OCI-LY7 (cell line): Measurements from ENCODE around the gene DEFB131A. TPM values are rescaled to one million over a fixed set of nuclear protein-coding genes. Genes with fewer than 3 reads are reported as not detected.

ENCODE experiments used
- small RNA-seq: library from RNA; depleted of rRNA; stranded (forward); fragments of <200 nt; gene quantifications from one replicate; pipeline ENCODE3, GENCODE V24; 2014
- total RNA-seq, 2 experiments: library from RNA; depleted of rRNA in 1 of 2; stranded (reverse); fragments of >200 nt in 1 of 2; shearing (Covaris generic) in 1 of 2; gene quantifications; 2 replicates each; pipeline ENCODE4 v1.2.3, GENCODE V29; 2014 to 2022

DEFB131A gene
- total RNA-seq, 2 experiments from 2014 or later, result not detected

Small RNA genes within 50 kb of the gene (small RNA-seq; reads per million reads assigned to genes)
- gene RNA5SP153, result not detected

Other genes starting within 250 kb of the DEFB131A start
- gene USP17L10, start 233.8 kb upstream of the DEFB131A start, total RNA-seq (2014; rRNA removed; shearing (Covaris generic)), result not detected in 2 replicates
- not detected in 2 replicates for gene USP17L10, start 233.8 kb upstream of the DEFB131A start, total RNA-seq (2022)
- not detected in 2 replicates for gene USP17L11, start 229.0 kb upstream of the DEFB131A start, total RNA-seq (2014; rRNA removed; shearing (Covaris generic))
- not detected in 2 replicates for gene USP17L11, start 229.0 kb upstream of the DEFB131A start, total RNA-seq (2022)
- gene USP17L12, start 224.3 kb upstream of the DEFB131A start, total RNA-seq (2014; rRNA removed; shearing (Covaris generic)), result not detected in 2 replicates
- not detected in 2 replicates for gene USP17L12, start 224.3 kb upstream of the DEFB131A start, total RNA-seq (2022)
- gene USP17L13, start 219.5 kb upstream of the DEFB131A start, total RNA-seq (2014; rRNA removed; shearing (Covaris generic)), result not detected in 2 replicates
- not detected in 2 replicates for gene USP17L13, start 219.5 kb upstream of the DEFB131A start, total RNA-seq (2022)
- gene USP17L15, start 210.0 kb upstream of the DEFB131A start, total RNA-seq (2014; rRNA removed; shearing (Covaris generic)), result not detected in 2 replicates
- gene USP17L15, start 210.0 kb upstream of the DEFB131A start, total RNA-seq (2022), result not detected in 2 replicates
- not detected in 2 replicates for gene USP17L17, start 200.5 kb upstream of the DEFB131A start, total RNA-seq (2014; rRNA removed; shearing (Covaris generic))
- not detected in 2 replicates for gene USP17L17, start 200.5 kb upstream of the DEFB131A start, total RNA-seq (2022)
- gene USP17L18, start 195.8 kb upstream of the DEFB131A start, total RNA-seq (2014; rRNA removed; shearing (Covaris generic)), result not detected in 2 replicates
- not detected in 2 replicates for gene USP17L18, start 195.8 kb upstream of the DEFB131A start, total RNA-seq (2022)
- not detected in 2 replicates for gene USP17L19, start 191.0 kb upstream of the DEFB131A start, total RNA-seq (2014; rRNA removed; shearing (Covaris generic))
- gene USP17L19, start 191.0 kb upstream of the DEFB131A start, total RNA-seq (2022), result not detected in 2 replicates
- gene USP17L20, start 186.3 kb upstream of the DEFB131A start, total RNA-seq (2014; rRNA removed; shearing (Covaris generic)), result not detected in 2 replicates
- not detected in 2 replicates for gene USP17L20, start 186.3 kb upstream of the DEFB131A start, total RNA-seq (2022)
- not detected in 2 replicates for gene USP17L21, start 181.5 kb upstream of the DEFB131A start, total RNA-seq (2014; rRNA removed; shearing (Covaris generic))
- not detected in 2 replicates for gene USP17L21, start 181.5 kb upstream of the DEFB131A start, total RNA-seq (2022)
- gene USP17L22, start 176.8 kb upstream of the DEFB131A start, total RNA-seq (2014; rRNA removed; shearing (Covaris generic)), result not detected in 2 replicates
- gene USP17L22, start 176.8 kb upstream of the DEFB131A start, total RNA-seq (2022), result not detected in 2 replicates
- gene USP17L24, start 119.2 kb upstream of the DEFB131A start, total RNA-seq (2014; rRNA removed; shearing (Covaris generic)), result not detected in 2 replicates
- not detected in 2 replicates for gene USP17L24, start 119.2 kb upstream of the DEFB131A start, total RNA-seq (2022)
- gene USP17L25, start 114.5 kb upstream of the DEFB131A start, total RNA-seq (2014; rRNA removed; shearing (Covaris generic)), result not detected in 2 replicates
- not detected in 2 replicates for gene USP17L25, start 114.5 kb upstream of the DEFB131A start, total RNA-seq (2022)
- not detected in 2 replicates for gene USP17L26, start 109.8 kb upstream of the DEFB131A start, total RNA-seq (2014; rRNA removed; shearing (Covaris generic))
- not detected in 2 replicates for gene USP17L26, start 109.8 kb upstream of the DEFB131A start, total RNA-seq (2022)
- gene USP17L5, start 105.0 kb upstream of the DEFB131A start, total RNA-seq (2014; rRNA removed; shearing (Covaris generic)), result not detected in 2 replicates
- gene USP17L5, start 105.0 kb upstream of the DEFB131A start, total RNA-seq (2022), result not detected in 2 replicates
- gene USP17L27, start 100.3 kb upstream of the DEFB131A start, total RNA-seq (2014; rRNA removed; shearing (Covaris generic)), result not detected in 2 replicates
- not detected in 2 replicates for gene USP17L27, start 100.3 kb upstream of the DEFB131A start, total RNA-seq (2022)
- gene USP17L28, start 95.5 kb upstream of the DEFB131A start, total RNA-seq (2014; rRNA removed; shearing (Covaris generic)), result not detected in 2 replicates
- not detected in 2 replicates for gene USP17L28, start 95.5 kb upstream of the DEFB131A start, total RNA-seq (2022)
- not detected in 2 replicates for gene USP17L29, start 90.8 kb upstream of the DEFB131A start, total RNA-seq (2014; rRNA removed; shearing (Covaris generic))
- not detected in 2 replicates for gene USP17L29, start 90.8 kb upstream of the DEFB131A start, total RNA-seq (2022)
- not detected in 2 replicates for gene USP17L30, start 81.3 kb upstream of the DEFB131A start, total RNA-seq (2014; rRNA removed; shearing (Covaris generic))
- not detected in 2 replicates for gene USP17L30, start 81.3 kb upstream of the DEFB131A start, total RNA-seq (2022)